Lower leg skin (tissue), 3 donors: ENCODE measurements around the gene ZRANB3.

ENCODE experiments used
- CTCF ChIP-seq, 3 donors: fragments of 450-650 bp; IDR thresholded peaks; one replicate each; pipeline ENCODE4 v1.5.1; 2016; ENCODE audit warnings: antibody characterized with exemption in 3 of 3, mild to moderate bottlenecking in 3 of 3, moderate library complexity in 2 of 3
- POLR2A ChIP-seq, 2 donors: fragments of 450-650 bp; IDR thresholded peaks; one replicate each; pipeline ENCODE4 v1.6.1; 2016 to 2017; ENCODE audit warnings: antibody characterized with exemption in 2 of 2, mild to moderate bottlenecking in 1 of 2, moderate library complexity in 1 of 2

DNA sequence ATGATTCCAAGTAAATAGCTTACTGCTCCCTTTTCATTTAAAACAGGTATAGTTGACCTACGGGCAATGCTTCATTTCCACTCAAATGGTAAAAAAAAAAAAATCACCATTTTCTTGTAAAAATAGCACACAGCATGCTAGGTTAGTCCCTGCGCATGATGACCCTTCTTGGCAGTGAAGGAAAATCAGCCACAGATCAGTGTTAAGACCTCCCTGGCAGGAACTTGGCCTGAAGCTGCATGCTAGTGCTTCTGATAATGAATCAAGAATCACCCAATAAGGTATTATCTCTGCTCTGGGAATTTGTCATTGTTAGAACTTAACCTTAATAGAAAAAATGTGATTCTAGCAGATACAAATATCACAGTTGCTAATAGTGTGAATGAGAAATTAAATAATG lies 312.6 kb downstream of the ZRANB3 start:
- TF ChIP-seq POLR2A (IDR thresholded peaks at IDR 0.05) (no peak), CTCF (IDR thresholded peaks at IDR 0.05) (no peak)
